Fibroblast of mammary gland (primary cell): ENCODE results near the gene PDE7B.
"Not testable (repeated sequence)": the region's sequence is repeated elsewhere in the genome, so short reads cannot be mapped to it uniquely, and the experiment has no call there.

Experiments
- DNase-seq: peaks from one replicate; pipeline ENCODE4 v3.0.0-alpha.2; 2010; ENCODE audit warnings: low read depth
- H3K4me3 ChIP-seq: 2 replicates; pipeline ENCODE4 v1.5.1; 2011; ENCODE audit warnings: low read depth, mild to moderate bottlenecking, low read length, moderate library complexity; ENCODE audit not compliant: control insufficient read depth
- CTCF ChIP-seq: conservative IDR thresholded peaks from 2 replicates; pipeline ENCODE4 v1.5.1; 2011; ENCODE audit warnings: low read depth, low read length, inconsistent platforms; ENCODE audit not compliant: control insufficient read depth, insufficient read depth

The PDE7B gene

GRCh38 chr6:135854799-135855198, 3.3 kb downstream of the PDE7B start:
- no peak for TF ChIP-seq CTCF
- no peak overlapping the region for H3K4me3 ChIP-seq
- DNase-seq = no peak

- no peak for TF ChIP-seq CTCF
- DNase-seq = no peak
- H3K4me3 ChIP-seq = no peak overlapping the region
These were observed 7.4 kb downstream of the PDE7B start for GRCh38 chr6:135858931-135859330.

GRCh38 chr6:135860361-135860760, 8.9 kb downstream of the PDE7B start:
- DNase-seq = no peak
- no peak for TF ChIP-seq CTCF
- no peak overlapping the region for H3K4me3 ChIP-seq

GRCh38 chr6:135861189-135861588, 9.7 kb downstream of the PDE7B start:
- no peak for TF ChIP-seq CTCF
- no peak for DNase-seq
- no peak overlapping the region for H3K4me3 ChIP-seq

GRCh38 chr6:135864929-135865328, 13.4 kb downstream of the PDE7B start:
- not testable (repeated sequence) for H3K4me3 ChIP-seq, DNase-seq

- no peak for TF ChIP-seq CTCF
- no peak overlapping the region for H3K4me3 ChIP-seq
These were observed 15.1 kb downstream of the PDE7B start for GRCh38 chr6:135866445-135867123.

GRCh38 chr6:135867332-135867731, 15.8 kb downstream of the PDE7B start:
- DNase-seq = no peak
- no peak overlapping the region for H3K4me3 ChIP-seq
- TF ChIP-seq CTCF = no peak

More at GRCh38 chr6:135866445-135867123, 15.1 kb downstream of the PDE7B start:
- no peak for DNase-seq
